GM13976 (cell line): ENCODE measurements around the gene PRSS38.
A peak's percentile ranks its signal among the peaks of the same experiment; 100 is the strongest.

Experiments
- DNase-seq: peaks from one replicate; pipeline ENCODE4 v3.0.0; 2012; ENCODE audit warnings: low spot score
- CTCF ChIP-seq: IDR thresholded peaks from 2 replicates; pipeline ENCODE4 v1.5.1; 2012; ENCODE audit warnings: borderline replicate concordance, mild to moderate bottlenecking; ENCODE audit not compliant: insufficient read depth; ENCODE audit errors: extremely low read depth, missing control alignments, control extremely low read depth
- in situ Hi-C: fragments of 300-500 bp; cut with MboI; formaldehyde crosslinking; loops from one replicate; pipeline ENCODE4 v1.12.0; 2022; ENCODE audit warnings: low sequenced_read_pairs, mixed read lengths, inconsistent platforms; ENCODE audit not compliant: unreplicated experiment

Gene PRSS38

GRCh38 chr1:227886993-227887696 lies 71.7 kb downstream of the PRSS38 start:
- no peak for TF ChIP-seq CTCF
- DNase-seq = peak; percentile 39
- in situ Hi-C loops = no loop called here

GRCh38 chr1:227887697-227888403 lies 72.4 kb downstream of the PRSS38 start:
- in situ Hi-C loops = no loop called here
- TF ChIP-seq CTCF = no peak
- DNase-seq = no peak

- no peak for DNase-seq
- no peak for TF ChIP-seq CTCF
- in situ Hi-C loops = no loop called here
Observed at GRCh38 chr1:227888404-227889046, 73.0 kb downstream of the PRSS38 start.

- DNase-seq = no peak
- TF ChIP-seq CTCF = no peak
- in situ Hi-C loops = no loop called here
Observed at GRCh38 chr1:227889047-227889862, 73.8 kb downstream of the PRSS38 start.

GRCh38 chr1:227889863-227890405 lies 74.5 kb downstream of the PRSS38 start:
- DNase-seq = no peak
- in situ Hi-C loops = no loop called here
- no peak for TF ChIP-seq CTCF

GRCh38 chr1:227890451-227891222 lies 75.2 kb downstream of the PRSS38 start:
- no peak for TF ChIP-seq CTCF
- in situ Hi-C loops = no loop called here
- DNase-seq = no peak
